Measurements from ENCODE around the gene DPF1.

The DPF1 gene

GRCh38 chr19:38228491-38229439 lies 4.7 kb upstream of the DPF1 start (continued):
- TF ChIP-seq POU6F1 (CRISPR knock-in tag; IDR thresholded peaks at IDR 0.05; ENCODE audit: borderline replicate concordance, low read depth): no peak
- TF ChIP-seq ZNF70 (CRISPR knock-in tag; IDR thresholded peaks at IDR 0.05): no peak
- TF ChIP-seq TCF4 (CRISPR knock-in tag; IDR thresholded peaks at IDR 0.05; ENCODE audit: borderline replicate concordance): no peak

GRCh38 chr19:38228005-38228377 lies 4.0 kb upstream of the DPF1 start:
- ATAC-seq: no peak
- no peak for TF ChIP-seq ISL1 (CRISPR knock-in tag; IDR thresholded peaks at IDR 0.05)
- TF ChIP-seq SNAI2 (CRISPR knock-in tag; IDR thresholded peaks at IDR 0.05): no peak
- no peak for TF ChIP-seq CSRNP3 (CRISPR knock-in tag; IDR thresholded peaks at IDR 0.05)
- no peak for TF ChIP-seq BACH2 (CRISPR knock-in tag; IDR thresholded peaks at IDR 0.05; ENCODE audit: borderline replicate concordance)
- no peak for TF ChIP-seq POU6F1 (CRISPR knock-in tag; IDR thresholded peaks at IDR 0.05; ENCODE audit: borderline replicate concordance, low read depth)
- TF ChIP-seq OSR1 (CRISPR knock-in tag; IDR thresholded peaks at IDR 0.05): no peak
- TF ChIP-seq PPARA (CRISPR knock-in tag; IDR thresholded peaks at IDR 0.05; ENCODE audit: borderline replicate concordance): no peak
- no peak for TF ChIP-seq ZNF70 (CRISPR knock-in tag; IDR thresholded peaks at IDR 0.05)
- TF ChIP-seq ZNF565 (CRISPR knock-in tag; conservative IDR thresholded peaks at IDR 0.05; ENCODE audit: low read depth): no peak
- no peak for TF ChIP-seq CREB5 (CRISPR knock-in tag; IDR thresholded peaks at IDR 0.05; ENCODE audit: low read depth)
- no peak for TF ChIP-seq RARB (CRISPR knock-in tag; IDR thresholded peaks at IDR 0.05)
- TF ChIP-seq TCF4 (CRISPR knock-in tag; IDR thresholded peaks at IDR 0.05; ENCODE audit: borderline replicate concordance): no peak
- no peak for TF ChIP-seq TSHZ2 (CRISPR knock-in tag; IDR thresholded peaks at IDR 0.05)
- no peak for TF ChIP-seq ZFP30 (CRISPR knock-in tag; IDR thresholded peaks at IDR 0.05)
- no peak for TF ChIP-seq ARNTL (CRISPR knock-in tag; IDR thresholded peaks at IDR 0.05; ENCODE audit: borderline replicate concordance, low read depth)
- TF ChIP-seq ZFP3 (CRISPR knock-in tag; IDR thresholded peaks at IDR 0.05): no peak
- TF ChIP-seq ZC3H10 (CRISPR knock-in tag; IDR thresholded peaks at IDR 0.05): no peak
- no peak for TF ChIP-seq CSDC2 (CRISPR knock-in tag; IDR thresholded peaks at IDR 0.05)

GRCh38 chr19:38227287-38228004 lies 3.4 kb upstream of the DPF1 start:
- no peak for ATAC-seq
- TF ChIP-seq ARNTL (CRISPR knock-in tag; IDR thresholded peaks at IDR 0.05; ENCODE audit: borderline replicate concordance, low read depth): no peak
- no peak for TF ChIP-seq ZNF8 (CRISPR knock-in tag; IDR thresholded peaks at IDR 0.05)
- no peak for TF ChIP-seq OSR1 (CRISPR knock-in tag; IDR thresholded peaks at IDR 0.05)
- TF ChIP-seq ESRRG (CRISPR knock-in tag; IDR thresholded peaks at IDR 0.05): no peak
- no peak for TF ChIP-seq BACH2 (CRISPR knock-in tag; IDR thresholded peaks at IDR 0.05; ENCODE audit: borderline replicate concordance)
- TF ChIP-seq GLIS3 (CRISPR knock-in tag; IDR thresholded peaks at IDR 0.05): no peak
- no peak for TF ChIP-seq ZNF70 (CRISPR knock-in tag; IDR thresholded peaks at IDR 0.05)
- no peak for TF ChIP-seq TSHZ2 (CRISPR knock-in tag; IDR thresholded peaks at IDR 0.05)
- no peak for TF ChIP-seq PATZ1 (CRISPR knock-in tag; IDR thresholded peaks at IDR 0.05; ENCODE audit: borderline replicate concordance)
- TF ChIP-seq ZC3H10 (CRISPR knock-in tag; IDR thresholded peaks at IDR 0.05): no peak
- TF ChIP-seq SNAI2 (CRISPR knock-in tag; IDR thresholded peaks at IDR 0.05): no peak
